Measurements from ENCODE around the gene VAMP5. TPM values are rescaled to one million over a fixed set of nuclear protein-coding genes. Genes with fewer than 3 reads are reported as not detected.

Gene VAMP5
- total and polyA plus RNA-seq, 9 of the 15 experiments (the other 6 are each of a cell fraction or from before 2014, with no cell fraction given): 0.54 to 1.9 (median 1.5) TPM; not detected in 2

- DNase-seq (ENCODE audit: extremely low read depth in 1 of 4, low spot score in 3 of 4): no peak
- in situ Hi-C loops (cut with MboI): no loop called here
- no peak overlapping the region for H3K4me2 ChIP-seq (ENCODE audit: insufficient read depth, low read length)
- intact Hi-C loops (cut with micrococcal nuclease): loop anchor here (5.0 kb wide), 1 partner anchor 292 kb away; the partner anchor contains the start of gene TGOLN2
- no peak for FAIRE-seq
- no peak overlapping the region for H3K4me3 ChIP-seq
- no peak for ATAC-seq
- no peaks in the 10 kb centered on the region for H3K9me1 ChIP-seq (ENCODE audit: control insufficient read depth, insufficient read depth, low read length)
- H3K79me2 ChIP-seq (ENCODE audit: control insufficient read depth, insufficient read depth, low read length): peaks cover 54% of the 10 kb centered on the region
- CTCF ChIA-PET (ENCODE audit: low intra/inter-chr PET ratio): no interaction called here
- H3K9me3 ChIP-seq (replicated peaks; ENCODE audit: control insufficient read depth, insufficient read depth, low read depth, low read length): no peaks in the 10 kb centered on the region
- BruUV-seq (replicated peaks): no TSS peak
- H2AFZ ChIP-seq (ENCODE audit: low read depth, low read length): no peak overlapping the region
- no peaks in the 10 kb centered on the region; the same call in 1 of the 2 replicates for H4K20me1 ChIP-seq (replicated peaks; ENCODE audit: control insufficient read depth, insufficient read depth, low read length)
- TF ChIP-seq FOXJ3 (CRISPR knock-in tag; IDR thresholded peaks at IDR 0.05): no peak
- no peak for TF ChIP-seq ARHGAP35 (IDR thresholded peaks at IDR 0.05; ENCODE audit: partially characterized antibody)
- TF ChIP-seq BACH1 (tag; IDR thresholded peaks at IDR 0.05): no peak
- no peak for TF ChIP-seq ZNF449 (CRISPR knock-in tag; IDR thresholded peaks at IDR 0.05)
- no peak for TF ChIP-seq POLR2AphosphoS5 (IDR thresholded peaks at IDR 0.05; ENCODE audit: control insufficient read depth, insufficient read depth, low read depth, low read length)
- no peak for TF ChIP-seq ZNF445 (CRISPR knock-in tag; IDR thresholded peaks at IDR 0.05; ENCODE audit: low read depth)
- no peak for TF ChIP-seq E2F6 (IDR thresholded peaks at IDR 0.05; ENCODE audit: borderline replicate concordance in 1 of 2, extremely low read depth in 1 of 2, insufficient read depth in 1 of 2, insufficient read length in 1 of 2, low read depth in 1 of 2, low read length in 1 of 2, poor library complexity in 1 of 2, severe bottlenecking in 1 of 2)
- TF ChIP-seq ZSCAN29 (IDR thresholded peaks at IDR 0.05): no peak
- H3K27ac ChIP-seq (ENCODE audit: extremely low read depth, low read depth, low read length): no peak overlapping the region
- peaks cover 10 to 11% of the 10 kb centered on the region in 2 experiments; a peak in 4 of 5 replicates for H3K4me1 ChIP-seq (replicated peaks in 1 of 2; ENCODE audit: control insufficient read depth in 2 of 2, insufficient read depth in 2 of 2, low read length in 2 of 2)
- 88% methylated on average over 3 of the region's 6 CpGs for WGBS (ENCODE audit: insufficient coverage, low coverage, missing lambda C conversion rate)
- H3K27me3 ChIP-seq (ENCODE audit: control insufficient read depth in 2 of 2, insufficient read depth in 2 of 2, low read length in 2 of 2): no peaks in the 10 kb centered on the region
- H3K36me3 ChIP-seq (ENCODE audit: control insufficient read depth, insufficient read depth, low read length): peaks cover 70% of the 10 kb centered on the region
- POLR2A ChIA-PET: interaction anchor here (1.0 to 2.6 kb wide), 3 partner anchors 8 to 24 kb away, joined by 3 to 8 read pairs (median 7); partner anchors contain the start of gene C2orf68
- no peak overlapping the region for H3K9ac ChIP-seq (ENCODE audit: insufficient read depth in 1 of 2, low read depth in 2 of 2, low read length in 2 of 2)
Observed at GRCh38 chr2:85619617-85620016, 35.4 kb downstream of the VAMP5 start.

Measured in K562 (cell line).